Fibroblast of lung (primary cell): ENCODE data around the gene FAM107A.

Experiments
- CTCF ChIP-seq, 2 donors: IDR thresholded peaks in 1 of 2; conservative IDR thresholded peaks in 1 of 2; 1 replicate in 1 of 2; 2 replicates in 1 of 2; pipeline ENCODE4 v1.5.1; 2011 to 2012; ENCODE audit warnings: low read length in 2 of 2, control low read depth in 1 of 2, inconsistent platforms in 1 of 2, low read depth in 1 of 2, mild to moderate bottlenecking in 1 of 2
- EZH2 ChIP-seq: IDR thresholded peaks from 2 replicates; pipeline ENCODE4 v1.5.1; 2012; ENCODE audit warnings: low read length, control low read depth, mild to moderate bottlenecking; ENCODE audit errors: missing control alignments

- no peak for TF ChIP-seq CTCF (conservative IDR thresholded peaks at IDR 0.05 in 1 of 2, IDR thresholded peaks at IDR 0.05 in 1 of 2; ENCODE audit: low read depth in 1 of 2, low read length in 2 of 2)
- no peak for TF ChIP-seq EZH2
These were observed 12.6 kb downstream of the FAM107A start for GRCh38 chr3:58564456-58565160.
